Measurements from ENCODE around the gene CCL18. TPM values are rescaled to one million over a fixed set of nuclear protein-coding genes. Genes with fewer than 3 reads are reported as not detected.
A peak's percentile ranks its signal among the peaks of the same experiment; 100 is the strongest.

CCL18 gene
- total and polyA plus RNA-seq, 10 of the 15 experiments (the other 5 are each of a cell fraction or from before 2014, with no cell fraction given) = 0.26 TPM; not detected in 9

DNA sequence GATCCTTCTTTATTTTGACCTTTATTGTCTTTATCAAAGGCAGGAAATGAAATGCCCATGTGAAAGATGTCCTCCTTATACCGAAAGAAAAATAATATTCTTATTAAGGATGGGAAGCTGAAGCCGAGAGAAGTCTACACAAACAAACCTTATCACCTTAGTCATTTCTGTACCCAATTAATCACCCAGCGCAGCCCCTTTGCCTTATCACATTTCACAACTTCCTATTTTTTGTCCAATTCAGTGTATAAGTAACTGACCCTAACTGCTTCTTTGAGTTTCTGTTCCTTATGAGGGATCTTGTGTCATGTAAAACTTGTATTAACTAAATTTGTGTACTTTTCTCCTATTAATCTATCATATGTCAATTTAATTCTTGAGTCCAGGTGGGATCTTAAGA is 29.9 kb upstream of the CCL18 start (continued):
- TF ChIP-seq, protein P1, sequence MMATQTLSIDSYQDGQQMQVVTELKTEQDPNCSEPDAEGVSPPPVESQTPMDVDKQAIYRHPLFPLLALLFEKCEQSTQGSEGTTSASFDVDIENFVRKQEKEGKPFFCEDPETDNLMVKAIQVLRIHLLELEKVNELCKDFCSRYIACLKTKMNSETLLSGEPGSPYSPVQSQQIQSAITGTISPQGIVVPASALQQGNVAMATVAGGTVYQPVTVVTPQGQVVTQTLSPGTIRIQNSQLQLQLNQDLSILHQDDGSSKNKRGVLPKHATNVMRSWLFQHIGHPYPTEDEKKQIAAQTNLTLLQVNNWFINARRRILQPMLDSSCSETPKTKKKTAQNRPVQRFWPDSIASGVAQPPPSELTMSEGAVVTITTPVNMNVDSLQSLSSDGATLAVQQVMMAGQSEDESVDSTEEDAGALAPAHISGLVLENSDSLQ (IDR thresholded peaks at IDR 0.05) = peak; percentile 62; the same call in 1 of the 2 replicates
- TF ChIP-seq, protein P2, sequence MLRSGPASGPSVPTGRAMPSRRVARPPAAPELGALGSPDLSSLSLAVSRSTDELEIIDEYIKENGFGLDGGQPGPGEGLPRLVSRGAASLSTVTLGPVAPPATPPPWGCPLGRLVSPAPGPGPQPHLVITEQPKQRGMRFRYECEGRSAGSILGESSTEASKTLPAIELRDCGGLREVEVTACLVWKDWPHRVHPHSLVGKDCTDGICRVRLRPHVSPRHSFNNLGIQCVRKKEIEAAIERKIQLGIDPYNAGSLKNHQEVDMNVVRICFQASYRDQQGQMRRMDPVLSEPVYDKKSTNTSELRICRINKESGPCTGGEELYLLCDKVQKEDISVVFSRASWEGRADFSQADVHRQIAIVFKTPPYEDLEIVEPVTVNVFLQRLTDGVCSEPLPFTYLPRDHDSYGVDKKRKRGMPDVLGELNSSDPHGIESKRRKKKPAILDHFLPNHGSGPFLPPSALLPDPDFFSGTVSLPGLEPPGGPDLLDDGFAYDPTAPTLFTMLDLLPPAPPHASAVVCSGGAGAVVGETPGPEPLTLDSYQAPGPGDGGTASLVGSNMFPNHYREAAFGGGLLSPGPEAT (IDR thresholded peaks at IDR 0.05; ENCODE audit: low read depth) = peak; percentile 90
- TF ChIP-seq, protein P3, sequence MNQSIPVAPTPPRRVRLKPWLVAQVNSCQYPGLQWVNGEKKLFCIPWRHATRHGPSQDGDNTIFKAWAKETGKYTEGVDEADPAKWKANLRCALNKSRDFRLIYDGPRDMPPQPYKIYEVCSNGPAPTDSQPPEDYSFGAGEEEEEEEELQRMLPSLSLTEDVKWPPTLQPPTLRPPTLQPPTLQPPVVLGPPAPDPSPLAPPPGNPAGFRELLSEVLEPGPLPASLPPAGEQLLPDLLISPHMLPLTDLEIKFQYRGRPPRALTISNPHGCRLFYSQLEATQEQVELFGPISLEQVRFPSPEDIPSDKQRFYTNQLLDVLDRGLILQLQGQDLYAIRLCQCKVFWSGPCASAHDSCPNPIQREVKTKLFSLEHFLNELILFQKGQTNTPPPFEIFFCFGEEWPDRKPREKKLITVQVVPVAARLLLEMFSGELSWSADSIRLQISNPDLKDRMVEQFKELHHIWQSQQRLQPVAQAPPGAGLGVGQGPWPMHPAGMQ (IDR thresholded peaks at IDR 0.05; ENCODE audit: borderline replicate concordance) = no peak
- no peak for TF ChIP-seq FOS (IDR thresholded peaks at IDR 0.05; ENCODE audit: borderline replicate concordance, extremely low read depth, insufficient read length)
- no peak for TF ChIP-seq KDM1A (IDR thresholded peaks at IDR 0.05; ENCODE audit: borderline replicate concordance)
- TF ChIP-seq ASH2L (IDR thresholded peaks at IDR 0.05; ENCODE audit: borderline replicate concordance, low read depth) = no peak
- TF ChIP-seq CHD4 (IDR thresholded peaks at IDR 0.05) = no peak
- peak; percentile 96 for TF ChIP-seq BCL11A (IDR thresholded peaks at IDR 0.05; ENCODE audit: low read depth, low read length)
- TF ChIP-seq CREB1 (IDR thresholded peaks at IDR 0.05; ENCODE audit: low read depth) = no peak
- TF ChIP-seq JUND (IDR thresholded peaks at IDR 0.05; ENCODE audit: low read depth, low read length) = peak; percentile 86
- TF ChIP-seq HCFC1 (IDR thresholded peaks at IDR 0.05; ENCODE audit: low read length) = no peak
- TF ChIP-seq BMI1 (IDR thresholded peaks at IDR 0.05; ENCODE audit: borderline replicate concordance) = peak; percentile 92
- TF ChIP-seq ZNF24 (IDR thresholded peaks at IDR 0.05) = peak; percentile 34; the same call in 1 of the 2 replicates
- TF ChIP-seq CBFB (IDR thresholded peaks at IDR 0.05; ENCODE audit: low read depth) = no peak
- no peak for TF ChIP-seq SRF (IDR thresholded peaks at IDR 0.05; ENCODE audit: low read depth in 2 of 2, low read length in 2 of 2)
- TF ChIP-seq SP1 (IDR thresholded peaks at IDR 0.05; ENCODE audit: low read depth, low read length) = no peak
- no peak for TF ChIP-seq CHD2 (IDR thresholded peaks at IDR 0.05; ENCODE audit: borderline replicate concordance, low read depth, low read length)
- TF ChIP-seq, protein P4, sequence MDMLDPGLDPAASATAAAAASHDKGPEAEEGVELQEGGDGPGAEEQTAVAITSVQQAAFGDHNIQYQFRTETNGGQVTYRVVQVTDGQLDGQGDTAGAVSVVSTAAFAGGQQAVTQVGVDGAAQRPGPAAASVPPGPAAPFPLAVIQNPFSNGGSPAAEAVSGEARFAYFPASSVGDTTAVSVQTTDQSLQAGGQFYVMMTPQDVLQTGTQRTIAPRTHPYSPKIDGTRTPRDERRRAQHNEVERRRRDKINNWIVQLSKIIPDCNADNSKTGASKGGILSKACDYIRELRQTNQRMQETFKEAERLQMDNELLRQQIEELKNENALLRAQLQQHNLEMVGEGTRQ (IDR thresholded peaks at IDR 0.05; ENCODE audit: borderline replicate concordance, low read depth, low read length) = no peak
- peak; percentile 25 for TF ChIP-seq SMAD1 (IDR thresholded peaks at IDR 0.05; ENCODE audit: low read depth, partially characterized antibody)
- no peak for TF ChIP-seq TAF1 (IDR thresholded peaks at IDR 0.05; ENCODE audit: borderline replicate concordance, low read depth, low read length)
- TF ChIP-seq, protein P5, sequence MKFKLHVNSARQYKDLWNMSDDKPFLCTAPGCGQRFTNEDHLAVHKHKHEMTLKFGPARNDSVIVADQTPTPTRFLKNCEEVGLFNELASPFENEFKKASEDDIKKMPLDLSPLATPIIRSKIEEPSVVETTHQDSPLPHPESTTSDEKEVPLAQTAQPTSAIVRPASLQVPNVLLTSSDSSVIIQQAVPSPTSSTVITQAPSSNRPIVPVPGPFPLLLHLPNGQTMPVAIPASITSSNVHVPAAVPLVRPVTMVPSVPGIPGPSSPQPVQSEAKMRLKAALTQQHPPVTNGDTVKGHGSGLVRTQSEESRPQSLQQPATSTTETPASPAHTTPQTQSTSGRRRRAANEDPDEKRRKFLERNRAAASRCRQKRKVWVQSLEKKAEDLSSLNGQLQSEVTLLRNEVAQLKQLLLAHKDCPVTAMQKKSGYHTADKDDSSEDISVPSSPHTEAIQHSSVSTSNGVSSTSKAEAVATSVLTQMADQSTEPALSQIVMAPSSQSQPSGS (IDR thresholded peaks at IDR 0.05; ENCODE audit: low read length) = no peak
- no peak for TF ChIP-seq SUPT20H (IDR thresholded peaks at IDR 0.05; ENCODE audit: borderline replicate concordance, control insufficient read depth, low read depth, low read length)
- TF ChIP-seq RAD21 (IDR thresholded peaks at IDR 0.05; ENCODE audit: insufficient read depth, low read depth, low read length) = no peak
- TF ChIP-seq JUNB (IDR thresholded peaks at IDR 0.05) = peak; percentile 81
- no peak for TF ChIP-seq SMAD5 (IDR thresholded peaks at IDR 0.05; ENCODE audit: low read depth)
- no peak for TF ChIP-seq POLR2AphosphoS2 (IDR thresholded peaks at IDR 0.05; ENCODE audit: low read depth, low read length)
- no peak for TF ChIP-seq RELA (IDR thresholded peaks at IDR 0.05; ENCODE audit: borderline replicate concordance, partially characterized antibody)
- peak; percentile 79 for TF ChIP-seq MEF2B (IDR thresholded peaks at IDR 0.05; ENCODE audit: partially characterized antibody, poor library complexity, severe bottlenecking)

Measured in GM12878 (cell line).